K562 (cell line): Measurements from ENCODE around the gene PDE4D. TPM values are rescaled to one million over a fixed set of nuclear protein-coding genes. Genes with fewer than 3 reads are reported as not detected.

Source experiments
- ATAC-seq: fragments of 200-7000 bp; cut with Tn5 transposase; 3 replicates; pipeline ENCODE4 v1.9.1; 2020; ENCODE audit warnings: moderate library complexity
- BruUV-seq: library from RNA; stranded (reverse); fragments of 400-500 nt; replicated peaks from 2 replicates; lab custom pipeline; 2021; lab: Mats Ljungman, UMichigan
- CTCF ChIA-PET: fragments of 300-600 bp; formaldehyde crosslinking; extraction: SDS; loops from one replicate; lab custom pipeline; 2021; ENCODE audit warnings: low intra/inter-chr PET ratio; lab: Yijun Ruan, JAX
- POLR2A ChIA-PET: fragments of 300-600, 350-650 bp; sonication (Branson Sonifier 250); formaldehyde crosslinking; extraction: SDS; loops from one replicate; lab custom pipeline; 2021; ENCODE audit warnings: antibody characterized with exemption, inconsistent platforms; lab: Yijun Ruan, JAX
- DNase-seq, 4 experiments: peaks; one replicate each; pipeline versions ENCODE4 v3.0.0 to v3.0.0-alpha.2; 2011 to 2018; ENCODE audit warnings: low spot score in 3 of 4, mixed read lengths in 3 of 4; ENCODE audit errors: extremely low read depth in 1 of 4
- FAIRE-seq: peaks from 2 replicates; lab custom pipeline; 2011; peaks lifted over from hg19 to GRCh38; lab: Jason Lieb, UNC
- H2AFZ ChIP-seq: 2 replicates; pipeline ENCODE4 v1.6.0; 2011; ENCODE audit warnings: low read depth, low read length, control low read depth, inconsistent platforms
- H3K27ac ChIP-seq: fragments of 200-600 bp; 3 replicates; pipeline ENCODE4 v1.8.0; 2011; ENCODE audit warnings: low read depth, mild to moderate bottlenecking, control low read depth, inconsistent platforms, low read length, moderate library complexity, mixed read lengths; ENCODE audit errors: extremely low read depth
- H3K27me3 ChIP-seq, 2 experiments: fragments of 300-600 bp in 1 of 2; 2 replicates in 1 of 2; 3 replicates in 1 of 2; pipeline versions ENCODE4 v1.6.0 to v1.8.0; 2011; ENCODE audit warnings: inconsistent platforms in 2 of 2, low read length in 2 of 2, mild to moderate bottlenecking in 1 of 2, mixed read lengths in 1 of 2, moderate library complexity in 1 of 2; ENCODE audit not compliant: control insufficient read depth in 2 of 2, insufficient read depth in 2 of 2
- H3K36me3 ChIP-seq: fragments of 300-600 bp; 3 replicates; pipeline ENCODE4 v1.8.0; 2011; ENCODE audit warnings: mild to moderate bottlenecking, low read length, inconsistent platforms; ENCODE audit not compliant: control insufficient read depth, insufficient read depth
- H3K4me1 ChIP-seq, 2 experiments: fragments of 200-600 bp in 1 of 2; replicated peaks in 1 of 2; 2 replicates in 1 of 2; 3 replicates in 1 of 2; pipeline versions ENCODE4 v1.5.1 to v1.8.0; 2011; ENCODE audit warnings: inconsistent platforms in 2 of 2, low read length in 2 of 2, mild to moderate bottlenecking in 1 of 2, mixed read lengths in 1 of 2, moderate library complexity in 1 of 2; ENCODE audit not compliant: control insufficient read depth in 2 of 2, insufficient read depth in 2 of 2
- H3K4me2 ChIP-seq: 2 replicates; pipeline ENCODE4 v1.6.1; 2011; ENCODE audit warnings: low read length, control low read depth, inconsistent platforms, mixed read lengths; ENCODE audit not compliant: insufficient read depth
- H3K4me3 ChIP-seq: fragments of 200-600 bp; sonication (generic), shearing (Covaris generic); 2 replicates; pipeline ENCODE4 v1.5.1; 2016; ENCODE audit warnings: control low read depth, inconsistent platforms
- H3K79me2 ChIP-seq: fragments of 200-600 bp; 3 replicates; pipeline ENCODE4 v1.8.0; 2011; ENCODE audit warnings: low read length, inconsistent platforms; ENCODE audit not compliant: control insufficient read depth, insufficient read depth
- H3K9ac ChIP-seq, 2 experiments: 2 replicates each; pipeline versions ENCODE4 v1.6.0 to v1.6.1; 2011; ENCODE audit warnings: low read depth in 2 of 2, low read length in 2 of 2, control low read depth in 1 of 2, inconsistent platforms in 1 of 2, mild to moderate bottlenecking in 1 of 2, mixed read lengths in 1 of 2; ENCODE audit not compliant: insufficient read depth in 1 of 2
- H3K9me1 ChIP-seq: one replicate; pipeline ENCODE4 v1.6.0; 2011; ENCODE audit warnings: inconsistent platforms, mild to moderate bottlenecking, low read length, moderate library complexity; ENCODE audit not compliant: control insufficient read depth, insufficient read depth
- H3K9me3 ChIP-seq: replicated peaks from 2 replicates; pipeline ENCODE4 v1.5.1; 2011; ENCODE audit warnings: low read depth, low read length, inconsistent platforms; ENCODE audit not compliant: control insufficient read depth, insufficient read depth
- H4K20me1 ChIP-seq: replicated peaks from 2 replicates; pipeline ENCODE4 v1.6.1; 2011; ENCODE audit warnings: low read length, inconsistent platforms, mixed read lengths; ENCODE audit not compliant: control insufficient read depth, insufficient read depth
- NR2C2 ChIP-seq, 2 experiments: fragments of 200-800 bp in 1 of 2; sonication (Bioruptor generic) in 1 of 2; sonication (generic) in 1 of 2; formaldehyde crosslinking in 1 of 2; IDR thresholded peaks; 2 replicates each; pipeline versions ENCODE4 v1.6.1 to v1.8.0; 2016 to 2022; ENCODE audit warnings: mild to moderate bottlenecking in 1 of 2, missing compliant biosample characterization in 1 of 2, missing genetic modification characterization in 1 of 2, missing genetic modification reagents in 1 of 2
- SIX5 ChIP-seq, 2 experiments: IDR thresholded peaks; 2 replicates each; pipeline ENCODE4 v1.6.1; 2011; ENCODE audit warnings: low read length in 2 of 2, borderline replicate concordance in 1 of 2, low read depth in 1 of 2, mild to moderate bottlenecking in 1 of 2, moderate library complexity in 1 of 2; ENCODE audit not compliant: insufficient read depth in 1 of 2
- whole genome bisulfite sequencing: fragments of 100-300 bp; shearing (Covaris generic); methylation state at CpG from one replicate; pipeline ENCODE4 v1.1.6; 2016; ENCODE audit warnings: low coverage, mixed read lengths; ENCODE audit not compliant: insufficient coverage; ENCODE audit errors: missing lambda C conversion rate; 5-methylcytosine and 5-hydroxymethylcytosine counted together
- in situ Hi-C: fragments of 300-500 bp; cut with MboI; formaldehyde crosslinking; loops from 4 replicates; pipeline ENCODE4 v1.15.0; 2018; ENCODE audit warnings: inconsistent platforms, mixed read lengths
- intact Hi-C: fragments of 100-400 bp; cut with micrococcal nuclease; formaldehyde crosslinking; loops from 2 replicates; pipeline ENCODE4 v1.14.2; 2022
- polyA plus RNA-seq, 8 experiments: library from polyadenylated mRNA; depleted of rRNA in 4 of 8; stranded (reverse) in 5 of 8; unstranded in 3 of 8; fragments of >200 nt; fragmentation: Nextera tagmentation in 2 of 8; fragmentation: Illumina TruSeq in 1 of 8; extraction: Ambion mirVana in 2 of 8; extraction: Trizol in 1 of 8; gene quantifications; 2 replicates each; pipeline versions ENCODE4 v1.2.1 to v1.2.3, GENCODE V29; 2011 to 2014; ENCODE audit warnings: inconsistent platforms in 1 of 8, missing spikeins in 1 of 8
- total RNA-seq, 7 experiments: library from RNA; depleted of rRNA in 6 of 7; stranded (reverse); fragments of >200 nt in 6 of 7; fragmentation: Illumina TruSeq in 2 of 7; extraction: Trizol in 2 of 7; gene quantifications; 2 replicates each; pipeline versions ENCODE4 v1.2.1 to v1.2.3, GENCODE V29; 2011 to 2021; ENCODE audit warnings: low replicate concordance in 1 of 7
- TF ChIP-seq, protein P1 (sequence below), 2 experiments: fragments of 450-650 bp in 1 of 2; sonication (generic) in 1 of 2; formaldehyde crosslinking in 1 of 2; IDR thresholded peaks in 1 of 2; conservative IDR thresholded peaks in 1 of 2; 2 replicates each; pipeline versions ENCODE4 v1.6.1 to v1.8.1; 2016 to 2023; ENCODE audit warnings: mild to moderate bottlenecking in 2 of 2, moderate library complexity in 2 of 2, inconsistent platforms in 1 of 2, missing genetic modification reagents in 1 of 2

Gene PDE4D
- total and polyA plus RNA-seq, 9 of the 15 experiments (the other 6 are each of a cell fraction or from before 2014, with no cell fraction given): 0.04 to 0.46 (median 0.13) TPM

DNA sequence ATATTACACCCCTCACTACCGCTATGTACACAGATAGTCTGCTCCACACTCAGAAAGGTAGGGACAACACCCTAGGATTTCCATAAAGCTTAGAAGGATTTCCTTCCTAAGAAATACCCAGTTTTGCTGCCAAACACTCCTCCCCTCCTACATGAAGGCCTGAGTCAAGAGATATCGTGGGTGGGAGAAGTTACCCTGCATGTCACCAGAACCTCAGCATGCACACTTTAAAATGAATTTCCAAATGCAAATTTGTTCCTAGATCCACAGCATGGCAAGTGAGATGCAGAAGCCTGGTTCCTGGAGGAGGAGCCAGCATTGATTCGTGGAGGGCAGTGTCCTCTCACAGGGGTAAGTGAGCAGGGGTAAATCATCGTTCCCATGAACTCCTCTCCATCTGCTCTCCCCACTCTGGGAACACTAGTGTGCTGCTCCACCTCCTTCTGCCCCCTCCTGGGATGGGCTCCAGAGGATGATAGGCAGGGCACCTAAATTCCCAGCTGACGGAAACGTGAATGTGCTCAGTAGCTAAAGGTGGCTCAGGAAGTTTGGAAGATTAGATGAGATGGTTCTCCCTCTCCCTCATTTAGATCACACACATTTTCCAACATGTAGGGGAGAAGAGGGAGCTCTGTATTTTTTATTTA, 76.7 kb downstream of the PDE4D start:
- Histone ChIP-seq H4K20me1 (no peaks in the 10 kb centered on the region), H3K9me3 (no peaks in the 10 kb centered on the region), H3K36me3 (no peaks in the 10 kb centered on the region), H3K79me2 (no peaks in the 10 kb centered on the region), H2AFZ (no peak overlapping the region), H3K9me1 (no peaks in the 10 kb centered on the region), H3K27me3 (no peaks in the 10 kb centered on the region), H3K4me1 (no peaks in the 10 kb centered on the region), H3K27ac (no peak overlapping the region), H3K4me3 (no peak overlapping the region), H3K9ac (no peak overlapping the region), H3K4me2 (no peak overlapping the region)
- no peak for TF ChIP-seq SIX5 (IDR thresholded peaks at IDR 0.05; ENCODE audit: borderline replicate concordance in 1 of 2, insufficient read depth in 1 of 2, low read depth in 1 of 2, low read length in 2 of 2)
- ATAC-seq (no peak), FAIRE-seq (no peak), DNase-seq (no peak)
- BruUV-seq: no TSS peak
- intact Hi-C loops: loop anchor here (10.0 kb wide), 2 partner anchors 348 to 768 kb away; no protein-coding TSS in a partner anchor
- in situ Hi-C loops: loop anchor here (10.0 to 25.0 kb wide), 3 partner anchors 858 to 1418 kb away; no protein-coding TSS in a partner anchor
- 0% methylated on average over 6 of the region's 6 CpGs for WGBS
- POLR2A ChIA-PET: no interaction called here
- CTCF ChIA-PET: no interaction called here

GRCh38 chr5:59814537-59814872, 79.0 kb downstream of the PDE4D start:
- Histone ChIP-seq H3K27me3 (no peaks in the 10 kb centered on the region), H3K4me3 (no peak overlapping the region), H3K9me3 (no peaks in the 10 kb centered on the region), H3K36me3 (no peaks in the 10 kb centered on the region), H3K9ac (no peak overlapping the region), H3K27ac (no peak overlapping the region), H3K4me2 (no peak overlapping the region), H4K20me1 (no peaks in the 10 kb centered on the region), H3K79me2 (no peaks in the 10 kb centered on the region), H2AFZ (no peak overlapping the region), H3K4me1 (no peaks in the 10 kb centered on the region), H3K9me1 (no peaks in the 10 kb centered on the region)
- ChIA-PET CTCF (interaction anchor here (0.8 to 1.5 kb wide), 4 partner anchors 568 to 857 kb away, joined by 3 to 8 read pairs (median 4); no protein-coding TSS in a partner anchor), POLR2A (no interaction called here)
- intact Hi-C loops (loop anchor here (2.0 to 10.0 kb wide), 4 partner anchors 350 to 854 kb away; no protein-coding TSS in a partner anchor), in situ Hi-C loops (loop anchor here (10.0 to 25.0 kb wide), 3 partner anchors 860 to 1420 kb away; no protein-coding TSS in a partner anchor)
- FAIRE-seq: no peak
- DNase-seq: no peak
- no peak for ATAC-seq
- no TSS peak for BruUV-seq
- TF ChIP-seq NR2C2 (CRISPR knock-in tag; IDR thresholded peaks at IDR 0.05) (no peak), NR2C2 (tag; IDR thresholded peaks at IDR 0.05) (peak; percentile 25; the same call in 1 of the 2 replicates)
- TF ChIP-seq, protein P1, sequence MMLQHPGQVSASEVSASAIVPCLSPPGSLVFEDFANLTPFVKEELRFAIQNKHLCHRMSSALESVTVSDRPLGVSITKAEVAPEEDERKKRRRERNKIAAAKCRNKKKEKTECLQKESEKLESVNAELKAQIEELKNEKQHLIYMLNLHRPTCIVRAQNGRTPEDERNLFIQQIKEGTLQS (IDR thresholded peaks at IDR 0.05): no peak
- TF ChIP-seq, protein P1 (CRISPR knock-in tag; conservative IDR thresholded peaks at IDR 0.05): no peak
- 5% methylated on average over 2 of the region's 2 CpGs for WGBS
